ENCODE measurements around the gene NMT2.

DNA sequence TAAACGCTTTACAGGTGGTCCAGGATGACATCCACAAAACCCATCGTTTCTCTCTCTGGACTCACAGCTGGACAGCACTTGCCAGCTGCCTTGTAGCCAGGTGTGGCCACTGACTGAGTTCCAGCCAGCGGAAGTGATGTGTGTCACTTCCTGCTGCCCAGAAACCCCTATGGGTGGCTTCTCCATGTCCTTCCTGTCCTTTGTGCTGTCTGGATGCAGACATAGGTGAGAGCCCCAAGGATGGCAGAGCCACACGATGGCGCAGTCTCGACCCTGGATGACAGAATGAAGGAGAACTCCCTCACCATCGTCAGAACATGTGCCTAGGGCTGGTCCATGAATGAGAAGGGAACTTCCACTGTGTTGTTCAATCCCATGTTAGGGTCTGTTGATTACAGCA is 22.1 kb downstream of the NMT2 start:
- TF ChIP-seq, protein P1, sequence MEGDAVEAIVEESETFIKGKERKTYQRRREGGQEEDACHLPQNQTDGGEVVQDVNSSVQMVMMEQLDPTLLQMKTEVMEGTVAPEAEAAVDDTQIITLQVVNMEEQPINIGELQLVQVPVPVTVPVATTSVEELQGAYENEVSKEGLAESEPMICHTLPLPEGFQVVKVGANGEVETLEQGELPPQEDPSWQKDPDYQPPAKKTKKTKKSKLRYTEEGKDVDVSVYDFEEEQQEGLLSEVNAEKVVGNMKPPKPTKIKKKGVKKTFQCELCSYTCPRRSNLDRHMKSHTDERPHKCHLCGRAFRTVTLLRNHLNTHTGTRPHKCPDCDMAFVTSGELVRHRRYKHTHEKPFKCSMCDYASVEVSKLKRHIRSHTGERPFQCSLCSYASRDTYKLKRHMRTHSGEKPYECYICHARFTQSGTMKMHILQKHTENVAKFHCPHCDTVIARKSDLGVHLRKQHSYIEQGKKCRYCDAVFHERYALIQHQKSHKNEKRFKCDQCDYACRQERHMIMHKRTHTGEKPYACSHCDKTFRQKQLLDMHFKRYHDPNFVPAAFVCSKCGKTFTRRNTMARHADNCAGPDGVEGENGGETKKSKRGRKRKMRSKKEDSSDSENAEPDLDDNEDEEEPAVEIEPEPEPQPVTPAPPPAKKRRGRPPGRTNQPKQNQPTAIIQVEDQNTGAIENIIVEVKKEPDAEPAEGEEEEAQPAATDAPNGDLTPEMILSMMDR (conservative IDR thresholded peaks at IDR 0.05; ENCODE audit: low read length), result no peak
- TF ChIP-seq EZH2phosphoT487 (IDR thresholded peaks at IDR 0.05; ENCODE audit: borderline replicate concordance, low read depth, low read length), result no peak
